Neural progenitor cell (in vitro differentiated cells): ENCODE measurements around the gene TMEM33.
"Not testable (repeated sequence)": the region's sequence is repeated elsewhere in the genome, so short reads cannot be mapped to it uniquely, and the experiment has no call there.

Experiments
- EZH2 ChIP-seq: fragments of 200-600 bp; sonication (generic); IDR thresholded peaks from 2 replicates; pipeline ENCODE4 v1.6.1; 2017; ENCODE audit warnings: antibody characterized with exemption, mild to moderate bottlenecking, moderate library complexity
- TF ChIP-seq, protein P1 (sequence below): fragments of 200-600 bp; sonication (generic); IDR thresholded peaks from 2 replicates; pipeline ENCODE4 v1.5.1; 2017; ENCODE audit warnings: antibody characterized with exemption, mild to moderate bottlenecking

DNA sequence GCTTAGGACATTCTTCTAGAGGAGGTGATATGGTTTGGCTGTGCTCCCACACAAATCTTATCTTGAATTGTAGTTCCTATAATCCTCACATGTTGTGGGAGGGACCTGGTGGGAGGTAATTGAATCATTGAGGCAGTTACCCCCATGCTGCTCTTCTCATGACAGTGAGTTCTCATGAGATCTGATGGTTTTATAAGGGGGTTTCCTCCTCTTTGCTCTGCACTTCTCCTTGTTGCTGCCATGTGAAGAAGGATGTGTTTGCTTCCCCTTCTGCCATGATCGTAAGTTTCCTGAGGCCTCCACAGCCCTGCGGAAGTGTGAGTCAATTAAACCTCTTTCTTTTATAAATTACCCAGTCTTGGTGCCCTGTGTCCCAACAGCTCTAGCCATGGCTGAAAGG is 14.8 kb upstream of the TMEM33 start:
- TF ChIP-seq, protein P1, sequence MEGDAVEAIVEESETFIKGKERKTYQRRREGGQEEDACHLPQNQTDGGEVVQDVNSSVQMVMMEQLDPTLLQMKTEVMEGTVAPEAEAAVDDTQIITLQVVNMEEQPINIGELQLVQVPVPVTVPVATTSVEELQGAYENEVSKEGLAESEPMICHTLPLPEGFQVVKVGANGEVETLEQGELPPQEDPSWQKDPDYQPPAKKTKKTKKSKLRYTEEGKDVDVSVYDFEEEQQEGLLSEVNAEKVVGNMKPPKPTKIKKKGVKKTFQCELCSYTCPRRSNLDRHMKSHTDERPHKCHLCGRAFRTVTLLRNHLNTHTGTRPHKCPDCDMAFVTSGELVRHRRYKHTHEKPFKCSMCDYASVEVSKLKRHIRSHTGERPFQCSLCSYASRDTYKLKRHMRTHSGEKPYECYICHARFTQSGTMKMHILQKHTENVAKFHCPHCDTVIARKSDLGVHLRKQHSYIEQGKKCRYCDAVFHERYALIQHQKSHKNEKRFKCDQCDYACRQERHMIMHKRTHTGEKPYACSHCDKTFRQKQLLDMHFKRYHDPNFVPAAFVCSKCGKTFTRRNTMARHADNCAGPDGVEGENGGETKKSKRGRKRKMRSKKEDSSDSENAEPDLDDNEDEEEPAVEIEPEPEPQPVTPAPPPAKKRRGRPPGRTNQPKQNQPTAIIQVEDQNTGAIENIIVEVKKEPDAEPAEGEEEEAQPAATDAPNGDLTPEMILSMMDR = not testable (repeated sequence)
- TF ChIP-seq EZH2 = not testable (repeated sequence)
